Cardiac fibroblast (primary cell): ENCODE measurements around the gene C20orf96.

Experiments used
- DNase-seq, 2 donors: peaks; one replicate each; pipeline versions ENCODE4 v3.0.0 to v3.0.0-alpha.2; 2010; ENCODE audit warnings: low read depth in 2 of 2
- H3K4me3 ChIP-seq, 2 donors: replicated peaks in 1 of 2; 1 replicate in 1 of 2; 2 replicates in 1 of 2; pipeline ENCODE4 v1.5.1; 2011; ENCODE audit warnings: low read depth in 2 of 2, low read length in 2 of 2, mild to moderate bottlenecking in 2 of 2, moderate library complexity in 1 of 2
- CTCF ChIP-seq: IDR thresholded peaks from one replicate; pipeline ENCODE4 v1.5.1; 2011; ENCODE audit warnings: low read depth, mild to moderate bottlenecking, low read length, inconsistent platforms

Gene C20orf96

DNA sequence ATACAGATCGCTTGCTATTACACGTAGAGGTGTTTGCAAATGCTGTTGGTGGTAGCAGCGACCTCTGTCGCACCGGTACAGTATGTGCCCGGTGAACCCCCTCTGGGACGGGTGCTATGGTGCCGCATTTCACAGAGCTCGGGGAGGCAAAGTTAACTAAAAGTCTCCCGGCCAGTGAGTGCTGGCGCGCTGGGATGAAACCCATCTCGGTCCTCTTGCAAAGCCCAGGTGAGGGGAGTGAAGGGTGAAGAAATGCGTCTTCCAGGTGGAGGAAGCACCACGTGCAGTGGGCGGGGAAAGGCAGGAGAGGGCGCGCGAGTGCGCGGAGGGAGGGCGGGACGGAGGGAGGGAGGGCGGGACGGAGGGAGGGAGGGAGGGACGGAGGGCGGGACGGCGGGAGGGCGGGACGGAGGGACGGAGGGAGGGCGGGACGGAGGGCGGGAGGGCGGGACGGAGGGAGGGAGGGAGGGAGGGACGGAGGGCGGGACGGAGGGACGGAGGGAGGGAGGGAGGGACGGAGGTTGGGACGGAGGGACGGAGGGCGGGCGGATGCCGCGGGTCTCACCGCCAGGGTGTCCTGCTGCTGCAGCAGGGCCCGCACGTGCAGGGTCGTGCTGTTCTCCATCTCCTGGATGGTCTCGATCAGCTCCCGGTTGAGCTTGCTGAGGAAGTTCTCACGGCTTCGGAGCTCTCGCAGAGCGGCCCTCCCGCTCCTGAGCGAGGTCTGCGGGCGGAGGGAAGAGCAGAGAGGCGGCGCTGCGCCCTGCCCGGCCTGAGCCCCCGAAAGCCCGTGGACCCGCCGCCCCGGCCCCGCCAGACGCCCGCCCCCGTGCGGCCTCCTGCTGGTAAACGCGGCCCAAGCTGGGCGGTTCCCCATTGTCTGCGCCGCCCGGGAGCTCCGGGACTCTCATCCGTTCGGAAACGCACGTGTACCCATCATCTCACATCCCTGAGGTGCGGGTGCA, 11.7 kb downstream of the C20orf96 start:
- peak; percentile 5 for TF ChIP-seq CTCF
- H3K4me3 ChIP-seq: peak overlapping the region in 1 of 2 donors; percentile 26
- DNase-seq: no peak

- TF ChIP-seq CTCF: no peak
- no peak overlapping the region for H3K4me3 ChIP-seq
- DNase-seq: no peak
These were observed 12.4 kb downstream of the C20orf96 start for GRCh38 chr20:278181-278580.

DNA sequence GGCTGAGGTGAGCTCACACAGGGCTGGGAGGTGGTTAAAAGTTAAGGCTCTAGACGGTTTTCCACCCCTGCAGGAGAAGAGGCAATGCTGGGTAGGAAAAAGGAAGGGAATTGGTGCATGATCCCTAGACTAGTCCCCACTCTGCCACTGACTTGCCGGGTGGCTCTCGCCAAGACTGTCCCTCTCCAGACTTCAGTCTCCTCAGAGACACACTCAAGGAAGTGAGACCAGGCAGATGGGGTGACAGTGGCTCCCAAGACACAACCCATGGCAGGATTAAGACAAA, 13.1 kb downstream of the C20orf96 start:
- no peak for TF ChIP-seq CTCF
- H3K4me3 ChIP-seq: no peak overlapping the region
- DNase-seq: no peak

- no peak for TF ChIP-seq CTCF
- no peak for DNase-seq
- H3K4me3 ChIP-seq: no peak overlapping the region
These were observed 13.7 kb downstream of the C20orf96 start for GRCh38 chr20:276620-277495.

DNA sequence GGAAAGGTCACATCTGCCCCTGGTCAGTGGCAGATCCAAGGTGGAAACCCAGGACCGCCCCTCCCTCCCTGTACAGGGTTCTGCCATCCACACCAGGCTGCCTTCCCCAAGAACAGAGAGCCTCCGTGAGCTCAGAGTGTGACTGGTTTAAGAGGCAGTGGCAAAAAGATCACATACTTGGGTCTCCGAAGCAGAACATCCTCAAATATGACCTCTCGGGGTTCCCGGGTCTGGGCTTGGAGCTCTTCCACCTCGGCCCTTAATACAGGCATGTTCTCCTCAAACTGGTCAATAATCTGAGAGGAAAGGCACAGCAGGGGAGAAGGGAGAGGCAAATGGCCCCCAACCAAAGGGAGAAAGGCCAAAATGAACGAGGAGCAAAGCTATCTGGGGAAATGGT, 14.8 kb downstream of the C20orf96 start:
- no peak overlapping the region for H3K4me3 ChIP-seq
- DNase-seq: no peak
- TF ChIP-seq CTCF: no peak

- H3K4me3 ChIP-seq: no peak overlapping the region
- no peak for TF ChIP-seq CTCF
- no peak for DNase-seq
These were observed 16.7 kb downstream of the C20orf96 start for GRCh38 chr20:273884-274283.
